ENCODE results near the gene HPX. TPM values are rescaled to one million over a fixed set of nuclear protein-coding genes. Genes with fewer than 3 reads are reported as not detected.
A peak's percentile ranks its signal among the peaks of the same experiment; 100 is the strongest.

HPX gene
- total RNA-seq, 1 experiment from 2014 or later = 0.45 TPM

DNA sequence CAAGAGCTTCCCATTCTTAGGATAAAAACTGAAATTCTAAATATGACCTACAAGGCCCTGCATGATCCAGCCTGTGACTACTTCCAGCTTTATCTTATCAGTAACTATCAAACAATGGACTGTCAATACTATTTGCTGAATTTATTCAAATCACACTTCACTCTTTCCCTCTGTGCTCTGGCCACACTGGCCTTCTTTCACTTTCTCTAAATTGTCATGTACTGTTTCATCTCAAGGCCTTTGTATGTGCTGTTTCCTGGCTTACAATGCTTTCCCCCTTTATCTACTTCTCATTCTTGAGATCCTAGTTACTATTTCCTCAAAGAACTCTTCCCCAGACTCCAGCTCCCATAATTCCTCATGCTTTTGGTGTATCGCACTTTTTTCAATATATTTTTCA is 46.2 kb upstream of the HPX start:
- DNase-seq = no peak
- H3K4me1 Mint-ChIP-seq (ENCODE audit: low read depth, unreplicated experiment) = peaks cover 13% of the 10 kb centered on the region
- peaks cover 31% of the 10 kb centered on the region for H3K36me3 Mint-ChIP-seq (ENCODE audit: insufficient read depth, unreplicated experiment)
- intact Hi-C loops (cut with micrococcal nuclease; ENCODE audit: unreplicated experiment) = loop anchor here (10.0 kb wide), 1 partner anchor 128 kb away; the partner anchor contains the start of genes TAF10 and TPP1
- H3K4me3 Mint-ChIP-seq (ENCODE audit: low read depth, unreplicated experiment) = no peak overlapping the region
- no peaks in the 10 kb centered on the region for H3K27me3 Mint-ChIP-seq (ENCODE audit: unreplicated experiment)
- H3K27ac Mint-ChIP-seq (ENCODE audit: unreplicated experiment) = no peak overlapping the region
- H3K9me3 Mint-ChIP-seq (ENCODE audit: low read depth, unreplicated experiment) = no peaks in the 10 kb centered on the region
- BruUV-seq (replicated peaks) = no TSS peak
- CTCF ChIA-PET = interaction anchor here (0.6 kb wide), 2 partner anchors 9 to 15 kb away, joined by 3 read pairs; no protein-coding TSS in a partner anchor
- TF ChIP-seq, protein P1, sequence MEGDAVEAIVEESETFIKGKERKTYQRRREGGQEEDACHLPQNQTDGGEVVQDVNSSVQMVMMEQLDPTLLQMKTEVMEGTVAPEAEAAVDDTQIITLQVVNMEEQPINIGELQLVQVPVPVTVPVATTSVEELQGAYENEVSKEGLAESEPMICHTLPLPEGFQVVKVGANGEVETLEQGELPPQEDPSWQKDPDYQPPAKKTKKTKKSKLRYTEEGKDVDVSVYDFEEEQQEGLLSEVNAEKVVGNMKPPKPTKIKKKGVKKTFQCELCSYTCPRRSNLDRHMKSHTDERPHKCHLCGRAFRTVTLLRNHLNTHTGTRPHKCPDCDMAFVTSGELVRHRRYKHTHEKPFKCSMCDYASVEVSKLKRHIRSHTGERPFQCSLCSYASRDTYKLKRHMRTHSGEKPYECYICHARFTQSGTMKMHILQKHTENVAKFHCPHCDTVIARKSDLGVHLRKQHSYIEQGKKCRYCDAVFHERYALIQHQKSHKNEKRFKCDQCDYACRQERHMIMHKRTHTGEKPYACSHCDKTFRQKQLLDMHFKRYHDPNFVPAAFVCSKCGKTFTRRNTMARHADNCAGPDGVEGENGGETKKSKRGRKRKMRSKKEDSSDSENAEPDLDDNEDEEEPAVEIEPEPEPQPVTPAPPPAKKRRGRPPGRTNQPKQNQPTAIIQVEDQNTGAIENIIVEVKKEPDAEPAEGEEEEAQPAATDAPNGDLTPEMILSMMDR (IDR thresholded peaks at IDR 0.05; ENCODE audit: unreplicated experiment) = no peak

GRCh38 chr11:6486256-6486655 is 45.5 kb upstream of the HPX start:
- intact Hi-C loops (cut with micrococcal nuclease; ENCODE audit: unreplicated experiment) = loop anchor here (10.0 kb wide), 1 partner anchor 129 kb away; the partner anchor contains the start of genes TAF10 and TPP1
- Mint-ChIP-seq H3K36me3 (ENCODE audit: insufficient read depth, unreplicated experiment) (peaks cover 31% of the 10 kb centered on the region), H3K4me1 (ENCODE audit: low read depth, unreplicated experiment) (peaks cover 13% of the 10 kb centered on the region), H3K9me3 (ENCODE audit: low read depth, unreplicated experiment) (no peaks in the 10 kb centered on the region), H3K4me3 (ENCODE audit: low read depth, unreplicated experiment) (no peak overlapping the region), H3K27me3 (ENCODE audit: unreplicated experiment) (no peaks in the 10 kb centered on the region), H3K27ac (ENCODE audit: unreplicated experiment) (no peak overlapping the region)
- no peak for DNase-seq
- CTCF ChIA-PET = no interaction called here
- BruUV-seq (replicated peaks) = no TSS peak
- TF ChIP-seq, protein P1 (IDR thresholded peaks at IDR 0.05; ENCODE audit: unreplicated experiment) = no peak

DNA sequence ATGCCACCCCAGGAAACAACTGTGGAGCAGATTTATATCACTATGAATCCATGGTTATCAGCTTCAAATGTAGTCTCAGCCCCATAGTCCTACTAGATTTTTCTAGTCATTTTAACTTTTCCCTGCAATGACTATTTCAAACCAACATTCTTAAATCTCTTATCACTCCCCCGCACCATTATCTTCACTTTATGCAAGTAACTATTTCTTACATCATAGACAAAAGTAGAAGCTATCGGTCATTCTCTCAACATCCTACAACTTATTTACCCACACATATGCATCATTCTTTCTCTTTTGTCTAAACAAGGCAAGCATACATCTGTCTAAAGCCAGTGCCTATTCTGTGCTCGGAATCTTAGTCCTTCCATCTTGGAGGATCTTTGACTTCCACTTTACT is 44.9 kb upstream of the HPX start:
- intact Hi-C loops (cut with micrococcal nuclease; ENCODE audit: unreplicated experiment) = loop anchor here (10.0 kb wide), 1 partner anchor 129 kb away; the partner anchor contains the start of genes TAF10 and TPP1
- peaks cover 15% of the 10 kb centered on the region for H3K4me1 Mint-ChIP-seq (ENCODE audit: low read depth, unreplicated experiment)
- H3K4me3 Mint-ChIP-seq (ENCODE audit: low read depth, unreplicated experiment) = no peak overlapping the region
- H3K36me3 Mint-ChIP-seq (ENCODE audit: insufficient read depth, unreplicated experiment) = peaks cover 36% of the 10 kb centered on the region
- DNase-seq = no peak
- H3K27me3 Mint-ChIP-seq (ENCODE audit: unreplicated experiment) = no peaks in the 10 kb centered on the region
- no TSS peak for BruUV-seq (replicated peaks)
- TF ChIP-seq, protein P1 (IDR thresholded peaks at IDR 0.05; ENCODE audit: unreplicated experiment) = no peak
- no peaks in the 10 kb centered on the region for H3K9me3 Mint-ChIP-seq (ENCODE audit: low read depth, unreplicated experiment)
- no peak overlapping the region for H3K27ac Mint-ChIP-seq (ENCODE audit: unreplicated experiment)
- CTCF ChIA-PET = no interaction called here

DNA sequence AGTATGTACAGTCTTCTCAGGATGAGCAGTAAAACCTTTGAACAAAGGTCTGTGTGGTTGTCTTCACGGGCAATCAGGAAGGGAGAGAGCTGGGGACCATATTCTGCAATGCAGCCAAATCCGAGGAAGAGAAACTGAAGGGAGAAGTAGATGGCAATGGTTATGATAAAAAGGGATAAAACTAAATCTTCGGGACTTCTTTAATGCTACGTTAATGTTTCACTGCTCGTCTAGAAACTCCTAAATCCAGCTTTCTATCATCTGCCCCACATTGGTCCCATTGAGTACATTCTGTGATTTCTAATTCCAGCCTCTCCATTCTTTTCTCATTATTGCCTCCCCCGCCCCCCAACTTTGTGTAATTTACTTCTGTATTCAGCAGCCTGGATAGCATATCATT is 42.2 kb upstream of the HPX start:
- CTCF ChIA-PET = no interaction called here
- peaks cover 59% of the 10 kb centered on the region for H3K36me3 Mint-ChIP-seq (ENCODE audit: insufficient read depth, unreplicated experiment)
- intact Hi-C loops (cut with micrococcal nuclease; ENCODE audit: unreplicated experiment) = loop anchor here (10.0 kb wide), 1 partner anchor 132 kb away; the partner anchor contains the start of genes TAF10 and TPP1

More for the DNA sequence above, 42.2 kb upstream of the HPX start:
- TF ChIP-seq, protein P1 (IDR thresholded peaks at IDR 0.05; ENCODE audit: unreplicated experiment) = no peak
- H3K27ac Mint-ChIP-seq (ENCODE audit: unreplicated experiment) = peak overlapping the region; percentile 33
- no peaks in the 10 kb centered on the region for H3K9me3 Mint-ChIP-seq (ENCODE audit: low read depth, unreplicated experiment)
- no peak for DNase-seq
- H3K4me1 Mint-ChIP-seq (ENCODE audit: low read depth, unreplicated experiment) = peaks cover 27% of the 10 kb centered on the region
- no peaks in the 10 kb centered on the region for H3K27me3 Mint-ChIP-seq (ENCODE audit: unreplicated experiment)
- peak overlapping the region; percentile 97 for H3K4me3 Mint-ChIP-seq (ENCODE audit: low read depth, unreplicated experiment)
- no TSS peak for BruUV-seq (replicated peaks)
